HuH-7.5 (cell line): ENCODE results near the gene NUP37.

ENCODE experiments used
- DNase-seq: peaks from one replicate; pipeline ENCODE4 v3.0.0; 2011; ENCODE audit warnings: low spot score

Gene NUP37

GRCh38 chr12:102026728-102027127 lies 93.2 kb downstream of the NUP37 start:
- no peak for DNase-seq

- no peak for DNase-seq
Measured at GRCh38 chr12:102024765-102025164, 95.1 kb downstream of the NUP37 start.

- DNase-seq = no peak
Measured at GRCh38 chr12:102023343-102023930, 96.5 kb downstream of the NUP37 start.
